ENCODE measurements around the gene DIP2A.

Gene DIP2A

DNA sequence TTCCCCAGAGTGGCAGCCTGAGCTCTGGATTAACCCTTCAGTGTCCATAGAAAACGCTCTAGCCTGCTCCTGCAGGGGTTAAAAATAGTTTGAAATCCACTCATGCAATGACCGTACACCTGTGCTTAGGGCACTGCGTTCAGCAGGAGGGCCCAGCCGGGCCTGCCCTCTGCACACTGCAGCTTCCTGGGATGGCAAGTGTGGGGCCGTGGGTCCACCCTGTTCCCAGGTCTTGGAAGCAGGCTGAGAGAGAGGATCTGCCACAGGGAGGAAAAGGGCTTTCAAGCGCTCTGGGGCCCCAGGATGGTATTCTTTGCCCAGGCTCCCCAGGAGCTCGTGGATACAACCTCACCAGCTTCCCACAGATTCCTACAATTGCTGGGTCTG, 147.7 kb downstream of the DIP2A start:
- Histone ChIP-seq H3K36me3 (ENCODE audit: control insufficient read depth, low read length) (no peaks in the 10 kb centered on the region), H3K27me3 (ENCODE audit: control insufficient read depth, low read length) (peaks cover 14% of the 10 kb centered on the region; the same call in 1 of the 2 replicates), H3K4me3 (ENCODE audit: low read length) (no peak overlapping the region), H3K27ac (ENCODE audit: low read depth, low read length) (no peak overlapping the region), H3K79me2 (ENCODE audit: control insufficient read depth, low read length) (no peaks in the 10 kb centered on the region), H3K9me3 (ENCODE audit: control insufficient read depth, insufficient read depth, low read length) (no peaks in the 10 kb centered on the region), H3K4me2 (ENCODE audit: low read length) (no peak overlapping the region), H3K9me2 (replicated peaks; ENCODE audit: control insufficient read depth, low read length) (no peaks in the 10 kb centered on the region), H4K20me1 (ENCODE audit: control insufficient read depth, insufficient read depth, low read depth, low read length) (no peaks in the 10 kb centered on the region), H3F3A (ENCODE audit: control insufficient read depth, insufficient read depth) (no peaks in the 10 kb centered on the region), H3K4me1 (ENCODE audit: control insufficient read depth, low read length) (no peaks in the 10 kb centered on the region)
- TF ChIP-seq, protein P1, sequence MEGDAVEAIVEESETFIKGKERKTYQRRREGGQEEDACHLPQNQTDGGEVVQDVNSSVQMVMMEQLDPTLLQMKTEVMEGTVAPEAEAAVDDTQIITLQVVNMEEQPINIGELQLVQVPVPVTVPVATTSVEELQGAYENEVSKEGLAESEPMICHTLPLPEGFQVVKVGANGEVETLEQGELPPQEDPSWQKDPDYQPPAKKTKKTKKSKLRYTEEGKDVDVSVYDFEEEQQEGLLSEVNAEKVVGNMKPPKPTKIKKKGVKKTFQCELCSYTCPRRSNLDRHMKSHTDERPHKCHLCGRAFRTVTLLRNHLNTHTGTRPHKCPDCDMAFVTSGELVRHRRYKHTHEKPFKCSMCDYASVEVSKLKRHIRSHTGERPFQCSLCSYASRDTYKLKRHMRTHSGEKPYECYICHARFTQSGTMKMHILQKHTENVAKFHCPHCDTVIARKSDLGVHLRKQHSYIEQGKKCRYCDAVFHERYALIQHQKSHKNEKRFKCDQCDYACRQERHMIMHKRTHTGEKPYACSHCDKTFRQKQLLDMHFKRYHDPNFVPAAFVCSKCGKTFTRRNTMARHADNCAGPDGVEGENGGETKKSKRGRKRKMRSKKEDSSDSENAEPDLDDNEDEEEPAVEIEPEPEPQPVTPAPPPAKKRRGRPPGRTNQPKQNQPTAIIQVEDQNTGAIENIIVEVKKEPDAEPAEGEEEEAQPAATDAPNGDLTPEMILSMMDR (IDR thresholded peaks at IDR 0.05; ENCODE audit: low read depth, low read length, poor library complexity, severe bottlenecking) = no peak
- no peak for TF ChIP-seq EZH2phosphoT487 (IDR thresholded peaks at IDR 0.05; ENCODE audit: borderline replicate concordance, low read length)

- Histone ChIP-seq H3K4me2 (ENCODE audit: low read length) (no peak overlapping the region), H4K20me1 (ENCODE audit: control insufficient read depth, insufficient read depth, low read depth, low read length) (no peaks in the 10 kb centered on the region), H3K36me3 (ENCODE audit: control insufficient read depth, low read length) (no peaks in the 10 kb centered on the region), H3K27me3 (ENCODE audit: control insufficient read depth, low read length) (peaks cover 5% of the 10 kb centered on the region; the same call in 1 of the 2 replicates), H3F3A (ENCODE audit: control insufficient read depth, insufficient read depth) (no peaks in the 10 kb centered on the region), H3K9me2 (replicated peaks; ENCODE audit: control insufficient read depth, low read length) (no peaks in the 10 kb centered on the region), H3K4me1 (ENCODE audit: control insufficient read depth, low read length) (no peaks in the 10 kb centered on the region), H3K27ac (ENCODE audit: low read depth, low read length) (no peak overlapping the region), H3K9me3 (ENCODE audit: control insufficient read depth, insufficient read depth, low read length) (no peaks in the 10 kb centered on the region), H3K79me2 (ENCODE audit: control insufficient read depth, low read length) (no peaks in the 10 kb centered on the region), H3K4me3 (ENCODE audit: low read length) (no peak overlapping the region)
- TF ChIP-seq, protein P1 (IDR thresholded peaks at IDR 0.05; ENCODE audit: low read depth, low read length, poor library complexity, severe bottlenecking) = no peak
- no peak for TF ChIP-seq EZH2phosphoT487 (IDR thresholded peaks at IDR 0.05; ENCODE audit: borderline replicate concordance, low read length)
Observed at GRCh38 chr21:46607636-46608035, 148.9 kb downstream of the DIP2A start.

DNA sequence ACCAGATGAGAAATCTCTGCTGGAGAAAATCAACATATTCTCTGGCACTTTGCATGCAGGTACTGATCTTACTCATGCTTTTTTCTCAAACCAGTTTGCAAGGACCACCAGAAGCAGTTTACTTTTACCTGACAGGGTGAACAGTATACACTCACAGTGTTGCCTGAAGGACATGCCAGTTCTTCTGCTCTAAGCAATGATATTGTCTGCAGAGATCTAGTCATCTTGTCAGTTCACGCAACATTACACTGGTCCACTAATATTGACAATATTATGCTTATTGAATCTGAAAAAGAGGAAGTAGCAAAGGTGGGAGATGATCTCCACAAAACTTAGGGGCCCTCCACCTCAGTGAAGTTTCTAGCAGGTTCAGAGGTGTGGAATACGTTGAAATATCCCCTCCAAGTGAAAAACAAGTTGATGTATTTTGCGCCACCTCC, 150.0 kb downstream of the DIP2A start:
- TF ChIP-seq, protein P1 (IDR thresholded peaks at IDR 0.05; ENCODE audit: low read depth, low read length, poor library complexity, severe bottlenecking) = no peak
- no peak for TF ChIP-seq EZH2phosphoT487 (IDR thresholded peaks at IDR 0.05; ENCODE audit: borderline replicate concordance, low read length)
- Histone ChIP-seq H3K4me1 (ENCODE audit: control insufficient read depth, low read length) (no peaks in the 10 kb centered on the region), H3K79me2 (ENCODE audit: control insufficient read depth, low read length) (no peaks in the 10 kb centered on the region), H3K9me2 (replicated peaks; ENCODE audit: control insufficient read depth, low read length) (no peaks in the 10 kb centered on the region), H3K27ac (ENCODE audit: low read depth, low read length) (no peak overlapping the region), H3K27me3 (ENCODE audit: control insufficient read depth, low read length) (peaks cover 4% of the 10 kb centered on the region; the same call in 1 of the 2 replicates), H3F3A (ENCODE audit: control insufficient read depth, insufficient read depth) (no peaks in the 10 kb centered on the region), H4K20me1 (ENCODE audit: control insufficient read depth, insufficient read depth, low read depth, low read length) (no peaks in the 10 kb centered on the region), H3K4me3 (ENCODE audit: low read length) (no peak overlapping the region), H3K9me3 (ENCODE audit: control insufficient read depth, insufficient read depth, low read length) (no peaks in the 10 kb centered on the region), H3K36me3 (ENCODE audit: control insufficient read depth, low read length) (no peaks in the 10 kb centered on the region), H3K4me2 (ENCODE audit: low read length) (no peak overlapping the region)
